Ishikawa (cell line): Measurements from ENCODE around the gene CAMTA1.

Experiments
- CEBPB ChIP-seq: IDR thresholded peaks from 2 replicates; pipeline ENCODE4 v1.6.1; 2012
- EGR1 ChIP-seq: IDR thresholded peaks from 2 replicates; pipeline ENCODE4 v1.6.1; 2012
- EP300 ChIP-seq: IDR thresholded peaks from 2 replicates; pipeline ENCODE4 v1.6.1; 2012; ENCODE audit warnings: borderline replicate concordance
- FOXM1 ChIP-seq: IDR thresholded peaks from 2 replicates; pipeline ENCODE4 v1.6.1; 2012; ENCODE audit warnings: low read depth, borderline replicate concordance
- NFIC ChIP-seq: IDR thresholded peaks from 2 replicates; pipeline ENCODE4 v1.6.1; 2012
- RAD21 ChIP-seq: IDR thresholded peaks from 2 replicates; pipeline ENCODE4 v1.6.1; 2012; ENCODE audit warnings: low read depth
- REST ChIP-seq: IDR thresholded peaks from 2 replicates; pipeline ENCODE4 v1.6.1; 2012; ENCODE audit warnings: low read depth, mild to moderate bottlenecking
- TCF12 ChIP-seq: IDR thresholded peaks from 2 replicates; pipeline ENCODE4 v1.6.1; 2012; ENCODE audit warnings: low read depth

GRCh38 chr1:7501084-7501491 is 715.8 kb downstream of the CAMTA1 start:
- no peak for TF ChIP-seq EP300
- TF ChIP-seq NFIC: no peak
- no peak for TF ChIP-seq REST
- no peak for TF ChIP-seq FOXM1
- no peak for TF ChIP-seq TCF12
- TF ChIP-seq CEBPB: no peak
- TF ChIP-seq EGR1: no peak
- no peak for TF ChIP-seq RAD21
